ENCODE measurements around the gene GRK3.
"Not testable (repeated sequence)": the region's sequence is repeated elsewhere in the genome, so short reads cannot be mapped to it uniquely, and the experiment has no call there.

Gene GRK3

DNA sequence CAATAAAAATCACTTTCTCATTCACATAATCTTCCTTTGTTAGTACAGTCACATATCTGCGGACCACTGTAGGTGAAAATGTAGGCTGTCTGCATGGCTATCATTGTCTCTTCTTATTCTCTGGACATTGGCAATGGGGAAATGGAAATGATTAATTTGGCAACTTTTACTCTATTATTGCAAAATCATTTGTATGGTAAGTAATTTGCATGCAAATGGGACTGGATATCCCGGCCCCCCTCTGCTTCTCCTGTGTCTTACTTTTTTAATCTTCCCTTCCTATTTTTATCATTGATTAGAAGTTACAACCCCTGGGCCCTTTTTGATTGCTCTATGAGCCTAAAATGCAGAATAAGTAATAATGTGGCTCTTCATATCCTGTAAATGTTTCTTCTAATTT is 6.0 kb downstream of the GRK3 start:
- no peak for DNase-seq (ENCODE audit: extremely low read depth in 1 of 2, low read depth in 1 of 2)

DNA sequence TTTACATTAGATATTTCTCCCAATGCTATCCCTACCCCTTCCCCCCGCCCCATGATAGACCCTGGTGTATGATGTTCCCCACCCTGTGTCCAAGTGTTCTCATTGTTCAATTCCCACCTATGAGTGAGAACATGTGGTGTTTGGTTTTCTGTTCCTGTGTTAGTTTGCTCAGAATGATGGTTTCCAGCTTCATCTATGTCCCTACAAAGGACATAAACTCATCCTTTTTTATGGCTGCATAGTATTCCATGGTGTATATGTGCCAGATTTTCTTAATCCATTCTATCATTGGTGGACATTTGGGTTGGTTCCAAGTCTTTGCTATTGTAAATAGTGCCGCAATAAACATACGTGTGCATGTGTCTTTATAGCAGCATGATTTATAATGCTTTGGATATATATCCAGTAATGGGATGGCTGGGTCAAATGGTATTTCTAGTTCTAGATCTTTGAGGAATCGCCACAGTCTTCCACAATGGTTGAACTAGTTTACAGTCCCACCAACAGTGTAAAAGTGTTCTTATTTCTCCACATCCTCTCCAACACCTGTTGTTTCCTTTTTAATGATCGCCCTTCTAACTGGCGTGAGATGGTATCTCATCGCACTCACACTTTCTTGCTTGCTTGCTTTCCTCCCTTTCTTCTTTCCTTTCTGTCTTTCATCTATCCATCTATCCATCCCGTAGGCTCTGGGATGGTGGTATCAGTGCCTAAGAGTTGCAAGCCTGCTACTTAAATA is 7.7 kb downstream of the GRK3 start:
- not testable (repeated sequence) for DNase-seq (ENCODE audit: extremely low read depth in 1 of 2, low read depth in 1 of 2)

GRCh38 chr22:25572708-25573171 is 8.3 kb downstream of the GRK3 start:
- DNase-seq (ENCODE audit: extremely low read depth in 1 of 2, low read depth in 1 of 2): no peak

DNA sequence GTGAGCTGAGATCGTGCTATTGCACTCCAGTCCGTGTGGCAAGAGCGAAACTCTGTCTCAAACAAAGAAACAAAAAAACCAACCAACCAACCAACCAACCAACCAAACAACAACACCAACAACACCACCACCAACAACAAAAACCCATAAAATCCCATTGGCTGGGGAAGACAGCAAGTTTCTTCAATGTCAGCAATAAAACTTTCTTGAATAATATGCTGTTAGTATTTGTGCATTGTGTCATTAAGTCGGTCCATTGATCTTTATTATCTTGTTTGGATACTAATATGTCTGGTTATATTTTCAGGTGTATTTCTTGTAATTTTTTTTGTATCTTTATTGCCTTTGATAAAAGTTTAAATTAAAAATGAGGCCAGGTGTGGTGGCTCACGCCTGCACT is 9.4 kb downstream of the GRK3 start:
- DNase-seq (ENCODE audit: extremely low read depth in 1 of 2, low read depth in 1 of 2): no peak

- no peak for DNase-seq (ENCODE audit: extremely low read depth in 1 of 2, low read depth in 1 of 2)
Observed at GRCh38 chr22:25574736-25575135, 10.3 kb downstream of the GRK3 start.

- not testable (repeated sequence) for DNase-seq (ENCODE audit: extremely low read depth in 1 of 2, low read depth in 1 of 2)
Observed at GRCh38 chr22:25575674-25576392, 11.4 kb downstream of the GRK3 start.

DNA sequence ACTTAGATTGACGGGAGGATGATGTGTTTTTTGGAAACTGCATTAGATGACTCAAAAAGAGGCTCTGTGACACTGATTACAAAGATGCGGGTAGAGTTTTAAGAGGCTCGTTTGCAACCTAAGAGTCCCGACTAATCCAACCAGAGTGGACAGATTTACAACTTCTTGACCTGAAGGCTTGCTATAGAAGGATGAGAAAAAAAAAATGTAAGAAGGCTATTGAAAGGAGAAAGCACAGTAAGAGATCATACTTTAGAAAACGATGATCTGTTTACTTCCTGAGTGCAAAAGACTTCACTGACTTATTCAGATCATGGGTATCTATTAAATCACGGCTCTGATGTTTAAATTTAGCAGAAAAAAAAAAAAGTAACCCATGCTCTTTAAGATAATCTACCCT is 17.0 kb downstream of the GRK3 start:
- DNase-seq (ENCODE audit: extremely low read depth in 1 of 2, low read depth in 1 of 2): not testable (repeated sequence)

- DNase-seq (ENCODE audit: extremely low read depth in 1 of 2, low read depth in 1 of 2): no peak
Observed at GRCh38 chr22:25582946-25583345, 18.5 kb downstream of the GRK3 start.

- not testable (repeated sequence) for DNase-seq (ENCODE audit: extremely low read depth in 1 of 2, low read depth in 1 of 2)
Observed at GRCh38 chr22:25584993-25585392, 20.5 kb downstream of the GRK3 start.

DNA sequence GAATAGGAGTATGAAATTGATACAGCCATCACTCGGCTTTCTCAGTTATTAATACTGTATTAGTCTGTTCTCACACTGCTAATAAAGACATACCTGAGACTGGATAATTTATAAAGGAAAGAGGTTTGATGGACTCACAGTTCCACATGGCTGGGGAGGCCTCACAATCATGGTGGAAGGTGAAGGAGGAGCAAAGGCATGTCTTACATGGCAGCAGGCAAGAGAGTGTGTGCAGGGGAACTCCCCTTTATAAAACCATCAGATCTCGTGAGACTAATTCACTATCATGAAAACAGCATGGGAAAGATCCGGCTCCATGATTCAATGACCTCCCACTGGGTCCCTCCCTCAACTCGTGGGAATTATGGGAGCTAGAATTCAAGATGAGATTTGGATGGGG is 25.2 kb downstream of the GRK3 start:
- not testable (repeated sequence) for DNase-seq (ENCODE audit: extremely low read depth in 1 of 2, low read depth in 1 of 2)

GRCh38 chr22:25593323-25593722 is 28.8 kb downstream of the GRK3 start:
- DNase-seq (ENCODE audit: extremely low read depth in 1 of 2, low read depth in 1 of 2): not testable (repeated sequence)

GRCh38 chr22:25598609-25599008 is 34.1 kb downstream of the GRK3 start:
- no peak for DNase-seq (ENCODE audit: extremely low read depth in 1 of 2, low read depth in 1 of 2)

DNA sequence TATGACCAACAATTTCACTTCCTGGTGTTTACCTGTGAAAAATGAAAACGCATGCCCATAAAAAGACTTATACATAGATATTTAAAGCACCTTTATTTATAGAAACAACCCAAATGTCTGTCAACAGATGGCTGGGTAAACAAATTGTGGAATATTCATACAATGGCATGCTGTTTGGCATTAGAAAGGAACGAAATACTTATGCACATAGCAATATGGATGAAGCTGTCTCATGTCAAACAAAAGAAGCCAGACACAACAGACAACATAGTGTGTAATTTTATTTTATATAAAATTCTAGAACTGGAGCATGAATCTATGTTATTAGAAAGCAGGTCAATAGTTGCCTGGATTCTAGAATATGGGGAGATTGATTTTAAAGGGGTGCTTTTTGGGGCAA is 38.0 kb downstream of the GRK3 start:
- DNase-seq (ENCODE audit: extremely low read depth in 1 of 2, low read depth in 1 of 2): no peak

GRCh38 chr22:25602916-25603315 is 38.4 kb downstream of the GRK3 start:
- no peak for DNase-seq (ENCODE audit: extremely low read depth in 1 of 2, low read depth in 1 of 2)

- DNase-seq (ENCODE audit: extremely low read depth in 1 of 2, low read depth in 1 of 2): not testable (repeated sequence)
Observed at GRCh38 chr22:25605146-25605545, 40.7 kb downstream of the GRK3 start.

GRCh38 chr22:25605565-25605964 is 41.1 kb downstream of the GRK3 start:
- not testable (repeated sequence) for DNase-seq (ENCODE audit: extremely low read depth in 1 of 2, low read depth in 1 of 2)

DNA sequence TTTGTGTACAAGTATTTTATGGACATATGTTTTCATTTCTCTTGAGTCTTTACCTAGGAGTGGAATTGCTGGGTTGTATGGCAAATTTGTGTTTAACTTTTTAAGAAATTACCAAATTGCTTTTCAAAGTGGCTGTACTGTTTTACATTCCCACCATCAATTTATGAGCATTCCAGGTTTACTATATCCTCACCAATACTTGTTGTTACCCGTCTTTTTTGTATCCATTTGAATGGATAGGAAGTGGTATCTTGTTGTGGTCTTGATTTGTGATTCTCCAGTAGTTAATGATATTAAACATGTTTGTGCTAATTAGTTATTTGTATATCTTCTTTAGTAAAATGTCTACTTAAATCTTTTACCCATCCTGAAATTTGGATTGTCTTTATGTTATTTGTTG is 46.8 kb downstream of the GRK3 start:
- DNase-seq (ENCODE audit: extremely low read depth in 1 of 2, low read depth in 1 of 2): not testable (repeated sequence)

GRCh38 chr22:25613131-25613530 is 48.7 kb downstream of the GRK3 start:
- not testable (repeated sequence) for DNase-seq (ENCODE audit: extremely low read depth in 1 of 2, low read depth in 1 of 2)

GRCh38 chr22:25613558-25613957 is 49.1 kb downstream of the GRK3 start:
- not testable (repeated sequence) for DNase-seq (ENCODE audit: extremely low read depth in 1 of 2, low read depth in 1 of 2)

DNA sequence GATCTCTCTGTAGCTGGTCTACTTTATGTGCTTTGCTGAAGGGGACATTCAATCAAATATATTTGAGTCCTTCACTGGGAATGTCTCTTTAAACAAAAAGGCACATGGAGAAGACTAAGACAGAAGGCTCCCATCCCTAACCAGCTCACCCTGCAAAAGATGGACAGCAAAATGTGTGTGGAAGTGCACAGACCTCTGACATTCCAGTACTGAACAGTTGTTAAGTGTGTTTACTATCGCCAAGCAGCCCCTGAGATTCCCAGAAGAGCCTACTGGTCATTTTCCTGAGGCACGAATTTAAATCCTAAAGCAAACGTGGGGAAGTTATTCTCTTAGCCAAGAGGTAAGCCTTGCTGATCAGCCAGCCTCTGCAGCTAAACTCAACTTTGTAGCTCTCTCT is 50.3 kb downstream of the GRK3 start:
- not testable (repeated sequence) for DNase-seq (ENCODE audit: extremely low read depth in 1 of 2, low read depth in 1 of 2)

- no peak for DNase-seq (ENCODE audit: extremely low read depth in 1 of 2, low read depth in 1 of 2)
Observed at GRCh38 chr22:25621986-25622385, 57.5 kb downstream of the GRK3 start.

DNA sequence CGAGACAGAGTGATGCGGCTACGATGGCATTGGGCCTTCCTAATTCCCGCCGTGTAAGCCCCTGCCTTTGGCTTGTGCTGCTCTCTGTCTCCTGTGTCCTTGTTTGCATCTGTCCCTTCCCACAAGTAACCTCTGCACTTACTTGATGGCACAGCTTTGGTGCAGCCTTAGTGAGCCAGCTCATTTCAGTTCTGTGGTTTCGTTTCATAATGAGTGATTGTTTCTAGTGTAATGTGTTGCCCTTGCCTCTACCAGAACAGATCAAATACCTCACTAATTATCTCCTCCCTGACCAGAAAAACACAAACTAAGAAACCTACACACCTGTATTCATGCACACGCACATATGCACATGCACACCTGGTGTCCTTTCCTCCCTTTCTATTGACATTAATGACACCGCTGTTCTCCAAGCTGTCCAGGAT is 58.8 kb downstream of the GRK3 start:
- DNase-seq (ENCODE audit: extremely low read depth in 1 of 2, low read depth in 1 of 2): no peak
